Thoracic aorta (tissue), 2 donors: Measurements from ENCODE around the gene RPH3AL. TPM values are rescaled to one million over a fixed set of nuclear protein-coding genes. Genes with fewer than 3 reads are reported as not detected.

Experiments
- ATAC-seq: fragments of 150-250 bp; one replicate; pipeline ENCODE4 v1.8.0; 2017; ENCODE audit warnings: low read depth; ENCODE audit not compliant: insufficient number of reproducible peaks, low FRiP score
- DNase-seq: peaks from one replicate; pipeline ENCODE4 v3.0.0-alpha.2; 2020; ENCODE audit warnings: low spot score
- H3K27ac ChIP-seq, 2 donors: fragments of 200-600 bp; sonication (generic); 1 replicate in 1 of 2; 2 replicates in 1 of 2; pipeline ENCODE4 v1.5.1; 2016; ENCODE audit warnings: mild to moderate bottlenecking in 2 of 2, moderate library complexity in 2 of 2
- H3K27me3 ChIP-seq: fragments of 200-600 bp; sonication (generic); replicated peaks from 2 replicates; pipeline ENCODE4 v1.6.0; 2016; ENCODE audit warnings: mild to moderate bottlenecking; ENCODE audit not compliant: insufficient read depth
- H3K36me3 ChIP-seq: fragments of 200-600 bp; sonication (generic); one replicate; pipeline ENCODE4 v1.5.1; 2016
- H3K4me1 ChIP-seq, 2 donors: fragments of 200-600 bp; sonication (generic); 1 replicate in 1 of 2; 2 replicates in 1 of 2; pipeline versions ENCODE4 v1.5.1 to v1.6.0; 2016; ENCODE audit warnings: low read depth in 2 of 2, mild to moderate bottlenecking in 1 of 2; ENCODE audit not compliant: control insufficient read depth in 1 of 2
- H3K4me3 ChIP-seq: fragments of 200-600 bp; sonication (generic); 2 replicates; pipeline ENCODE4 v1.5.1; 2016; ENCODE audit warnings: mild to moderate bottlenecking
- H3K9me3 ChIP-seq: fragments of 200-600 bp; sonication (generic); 2 replicates; pipeline ENCODE4 v1.5.1; 2016
- total RNA-seq, 2 donors: library from RNA; depleted of rRNA; stranded (reverse); fragments of >200 nt; gene quantifications; one replicate each; pipeline versions ENCODE4 v1.1.0 to v1.2.3, GENCODE V29; 2016
- TF ChIP-seq, protein P1 (sequence below): fragments of 200-600 bp; sonication (generic); IDR thresholded peaks from one replicate; pipeline ENCODE4 v1.5.1; 2019; ENCODE audit warnings: antibody characterized with exemption

RPH3AL gene
- total RNA-seq, 2 donors from 2014 or later = 6.5 to 33.1 TPM

- H3K4me3 ChIP-seq = no peak overlapping the region
- no peaks in the 10 kb centered on the region for H3K4me1 ChIP-seq
- ATAC-seq (no peak), DNase-seq (no peak)
- TF ChIP-seq, protein P1, sequence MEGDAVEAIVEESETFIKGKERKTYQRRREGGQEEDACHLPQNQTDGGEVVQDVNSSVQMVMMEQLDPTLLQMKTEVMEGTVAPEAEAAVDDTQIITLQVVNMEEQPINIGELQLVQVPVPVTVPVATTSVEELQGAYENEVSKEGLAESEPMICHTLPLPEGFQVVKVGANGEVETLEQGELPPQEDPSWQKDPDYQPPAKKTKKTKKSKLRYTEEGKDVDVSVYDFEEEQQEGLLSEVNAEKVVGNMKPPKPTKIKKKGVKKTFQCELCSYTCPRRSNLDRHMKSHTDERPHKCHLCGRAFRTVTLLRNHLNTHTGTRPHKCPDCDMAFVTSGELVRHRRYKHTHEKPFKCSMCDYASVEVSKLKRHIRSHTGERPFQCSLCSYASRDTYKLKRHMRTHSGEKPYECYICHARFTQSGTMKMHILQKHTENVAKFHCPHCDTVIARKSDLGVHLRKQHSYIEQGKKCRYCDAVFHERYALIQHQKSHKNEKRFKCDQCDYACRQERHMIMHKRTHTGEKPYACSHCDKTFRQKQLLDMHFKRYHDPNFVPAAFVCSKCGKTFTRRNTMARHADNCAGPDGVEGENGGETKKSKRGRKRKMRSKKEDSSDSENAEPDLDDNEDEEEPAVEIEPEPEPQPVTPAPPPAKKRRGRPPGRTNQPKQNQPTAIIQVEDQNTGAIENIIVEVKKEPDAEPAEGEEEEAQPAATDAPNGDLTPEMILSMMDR = no peak
- H3K27me3 ChIP-seq = no peaks in the 10 kb centered on the region
- no peaks in the 10 kb centered on the region for H3K36me3 ChIP-seq
- no peak overlapping the region for H3K27ac ChIP-seq
- H3K9me3 ChIP-seq = no peaks in the 10 kb centered on the region
Measured at GRCh38 chr17:286571-286970, 66.0 kb downstream of the RPH3AL start.

GRCh38 chr17:285751-286422, 66.7 kb downstream of the RPH3AL start:
- no peak for DNase-seq
- H3K4me1 ChIP-seq = no peaks in the 10 kb centered on the region
- no peaks in the 10 kb centered on the region for H3K27me3 ChIP-seq
- no peaks in the 10 kb centered on the region for H3K9me3 ChIP-seq
- TF ChIP-seq, protein P1 = no peak
- H3K27ac ChIP-seq = no peak overlapping the region
- H3K4me3 ChIP-seq = no peak overlapping the region
- no peaks in the 10 kb centered on the region for H3K36me3 ChIP-seq
- ATAC-seq = no peak

GRCh38 chr17:284676-285355, 67.8 kb downstream of the RPH3AL start:
- H3K4me3 ChIP-seq = no peak overlapping the region
- TF ChIP-seq, protein P1 = no peak
- H3K27ac ChIP-seq = no peak overlapping the region
- H3K4me1 ChIP-seq = no peaks in the 10 kb centered on the region
- ATAC-seq = no peak
- DNase-seq = no peak
- no peaks in the 10 kb centered on the region for H3K36me3 ChIP-seq
- no peaks in the 10 kb centered on the region for H3K9me3 ChIP-seq
- no peaks in the 10 kb centered on the region for H3K27me3 ChIP-seq

- TF ChIP-seq, protein P1 = no peak
- ATAC-seq = no peak
- Histone ChIP-seq H3K36me3 (no peaks in the 10 kb centered on the region), H3K27me3 (no peaks in the 10 kb centered on the region), H3K27ac (no peak overlapping the region), H3K9me3 (no peaks in the 10 kb centered on the region), H3K4me1 (no peaks in the 10 kb centered on the region), H3K4me3 (no peak overlapping the region)
- DNase-seq = no peak
Measured at GRCh38 chr17:283911-284675, 68.5 kb downstream of the RPH3AL start.
